COLO829 (cell line): ENCODE data around the gene MTHFD2.
"Not testable (repeated sequence)": the region's sequence is repeated elsewhere in the genome, so short reads cannot be mapped to it uniquely, and the experiment has no call there.

ENCODE experiments used
- DNase-seq: peaks from one replicate; pipeline ENCODE4 v3.0.0; 2012; ENCODE audit warnings: low spot score

Gene MTHFD2

DNA sequence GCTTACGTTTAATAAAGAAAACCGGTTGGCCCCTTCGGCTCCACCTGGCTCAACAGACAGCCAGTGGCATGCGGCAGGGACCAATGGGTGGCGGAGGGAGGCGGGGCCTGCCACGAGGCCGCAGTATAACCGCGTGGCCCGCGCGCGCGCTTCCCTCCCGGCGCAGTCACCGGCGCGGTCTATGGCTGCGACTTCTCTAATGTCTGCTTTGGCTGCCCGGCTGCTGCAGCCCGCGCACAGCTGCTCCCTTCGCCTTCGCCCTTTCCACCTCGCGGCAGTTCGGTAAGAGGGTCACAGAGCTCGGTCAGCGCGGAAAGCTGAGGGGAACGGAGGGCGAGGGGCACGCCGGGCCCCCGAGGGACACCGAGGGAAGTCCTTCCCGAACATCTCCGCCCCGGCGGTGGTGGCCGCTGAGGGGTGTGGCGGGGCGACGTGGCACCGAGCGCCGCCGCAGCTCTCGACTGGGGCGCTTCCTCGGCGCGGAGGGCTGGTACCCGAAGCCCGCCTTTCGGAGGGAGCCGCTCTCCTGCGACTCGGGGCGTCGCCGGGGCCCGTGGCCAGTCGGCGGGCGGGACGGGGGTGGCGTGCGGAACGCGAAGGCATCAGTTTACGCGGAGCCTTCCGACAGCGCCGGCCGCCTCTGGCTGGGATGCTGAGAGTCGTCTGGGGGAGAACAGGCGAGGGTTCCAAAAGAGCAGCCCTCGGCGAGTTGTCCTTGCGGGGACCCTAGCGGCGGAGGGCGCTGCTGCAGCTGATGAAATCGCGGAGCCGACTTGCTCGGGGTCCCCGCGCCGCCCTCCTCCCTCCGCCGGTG is at the start of gene MTHFD2:
TSS of gene MTHFD2 (plus strand) at position 155 of the 814 bp plus-strand sequence. CDS start at position 182, 27 bp downstream.
- DNase-seq = peak; percentile 98

DNA sequence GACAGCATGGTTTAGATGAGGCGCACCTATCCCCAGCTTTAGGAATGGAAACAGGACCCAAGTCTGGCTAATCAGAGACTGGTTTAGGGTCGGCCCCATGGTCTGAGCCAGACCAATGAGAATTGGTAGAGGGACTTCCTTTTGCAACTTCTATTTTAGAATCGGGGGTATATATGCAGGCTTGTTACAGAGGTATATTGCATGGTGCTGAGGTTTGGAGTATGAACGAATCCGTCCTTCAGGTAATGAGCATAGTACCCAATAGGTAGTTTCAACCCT is 49.2 kb upstream of the MTHFD2 start:
- DNase-seq = no peak

DNA sequence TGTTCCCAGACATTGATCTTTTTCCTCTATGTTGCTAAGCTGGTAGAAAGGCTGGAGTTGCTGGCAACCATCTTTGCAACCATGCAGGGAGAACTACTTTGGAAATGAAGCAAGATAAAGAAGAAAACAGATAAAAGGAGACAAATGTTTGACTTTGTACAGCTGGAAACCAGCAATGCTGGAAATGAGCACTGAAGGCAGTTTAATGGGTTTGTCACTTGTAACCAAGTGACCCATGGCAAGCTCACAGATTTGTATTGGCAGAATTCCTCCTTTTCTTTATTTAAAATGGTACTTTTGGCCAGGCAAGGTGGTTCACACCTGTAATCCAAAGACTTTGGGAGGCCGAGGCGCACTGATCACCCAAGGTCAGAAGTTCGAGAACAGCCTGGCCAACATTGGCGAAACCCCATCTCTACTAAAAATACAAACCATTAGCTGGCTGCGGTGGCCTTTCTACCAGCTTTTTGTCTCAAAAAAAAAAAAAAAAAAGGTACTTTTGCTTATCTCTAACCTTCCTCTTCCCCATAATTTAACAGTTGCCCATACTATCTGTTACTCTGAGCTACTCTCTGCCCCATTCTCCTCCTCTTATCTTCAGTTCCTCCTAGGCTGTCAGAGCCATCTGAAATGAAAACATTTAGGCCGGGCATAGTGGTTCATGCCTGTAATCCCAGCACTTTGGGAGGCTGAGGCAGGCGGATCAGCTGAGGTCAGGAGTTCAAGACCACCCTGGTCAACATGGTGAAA is 48.7 kb upstream of the MTHFD2 start:
- DNase-seq = no peak

DNA sequence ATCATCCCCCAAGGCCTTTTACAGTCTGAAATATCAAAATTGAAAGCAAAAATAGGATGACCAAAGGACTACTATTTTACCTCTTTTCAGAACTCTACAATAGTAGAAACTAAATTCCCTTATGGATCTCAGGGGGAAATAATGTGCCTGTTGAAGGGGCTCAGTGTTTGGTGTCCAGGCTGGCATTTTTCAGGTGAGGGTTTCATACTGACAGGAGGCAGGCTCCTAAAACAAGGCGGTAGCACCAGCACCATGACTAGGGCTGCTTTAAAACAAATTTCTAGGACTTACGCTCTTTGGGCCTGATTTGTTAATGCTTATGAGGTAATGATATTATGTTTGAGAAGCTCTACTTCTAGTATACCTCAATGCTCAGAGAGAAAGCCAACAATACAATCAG is 45.5 kb upstream of the MTHFD2 start:
- no peak for DNase-seq

DNA sequence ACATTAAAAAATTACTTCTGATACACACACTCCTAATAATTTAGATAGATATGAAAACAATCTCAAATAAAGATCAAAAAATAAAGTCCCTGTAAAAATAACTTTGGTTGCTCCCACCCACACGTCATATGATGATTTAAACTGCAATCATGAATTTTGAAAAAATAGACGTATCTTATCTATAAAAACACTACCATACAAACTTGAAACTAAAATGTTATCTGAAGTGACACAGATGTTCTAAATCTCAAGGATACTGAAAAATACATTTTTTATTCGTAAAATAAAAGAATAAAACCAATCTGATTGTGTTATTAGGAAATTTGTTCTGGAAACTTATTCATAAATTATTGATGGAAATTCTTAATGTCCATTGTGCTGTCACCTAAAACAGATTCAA is 42.6 kb upstream of the MTHFD2 start:
- no peak for DNase-seq

DNA sequence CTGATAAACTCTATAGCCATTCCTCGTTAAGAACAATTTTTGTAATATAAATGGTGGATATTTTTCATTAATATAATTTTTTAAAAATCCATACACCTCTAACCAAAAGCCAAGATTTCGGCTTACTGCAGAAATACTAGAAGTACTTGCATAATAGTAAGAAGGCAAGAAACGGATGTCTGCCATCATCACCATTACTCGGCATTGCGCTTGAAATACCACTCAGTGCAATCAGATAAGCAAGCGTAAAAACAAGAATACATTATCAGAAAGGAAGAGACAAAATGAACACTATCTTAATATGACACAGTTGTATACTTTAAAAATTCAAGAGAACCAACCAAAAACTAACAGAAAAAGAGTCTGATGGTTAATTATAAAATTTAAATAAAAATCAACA is 35.5 kb upstream of the MTHFD2 start:
- DNase-seq = no peak

DNA sequence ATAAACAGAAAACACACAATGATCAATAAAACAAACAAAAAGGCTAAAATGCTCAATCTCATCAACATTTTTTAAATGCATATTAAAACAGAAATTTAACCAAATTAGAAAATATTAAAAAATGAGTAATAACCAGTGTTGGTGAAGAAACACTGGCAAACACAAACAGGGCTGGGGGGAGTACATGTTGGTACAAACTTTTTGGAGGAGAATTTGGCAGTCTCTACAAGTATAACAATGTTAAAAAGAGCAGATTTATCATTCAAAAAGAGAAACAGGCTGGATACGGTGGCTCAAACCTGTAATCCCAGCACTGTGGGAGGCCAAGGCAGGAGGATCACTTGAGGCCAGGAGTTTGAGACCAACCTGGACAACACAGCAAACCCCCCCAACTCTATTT is 33.7 kb upstream of the MTHFD2 start:
- no peak for DNase-seq

DNA sequence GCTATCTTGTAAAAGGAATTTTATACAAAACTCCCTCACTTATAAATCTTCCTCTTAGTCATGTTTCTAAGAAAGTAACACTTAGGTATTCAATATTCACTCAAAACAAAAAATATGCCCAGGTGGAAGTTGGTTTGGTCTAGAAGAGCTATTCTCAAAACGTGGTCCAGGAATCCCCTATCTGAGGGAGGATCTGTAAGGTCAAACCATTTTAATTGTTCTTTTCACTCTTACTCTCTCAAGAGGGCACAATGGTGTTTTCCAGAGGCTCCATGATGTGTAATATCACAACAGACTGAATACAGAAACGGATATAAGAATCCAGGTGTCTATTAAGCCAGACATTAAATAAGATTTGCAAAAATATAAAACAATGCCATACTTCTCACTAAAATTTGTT is 29.7 kb upstream of the MTHFD2 start:
- no peak for DNase-seq

DNA sequence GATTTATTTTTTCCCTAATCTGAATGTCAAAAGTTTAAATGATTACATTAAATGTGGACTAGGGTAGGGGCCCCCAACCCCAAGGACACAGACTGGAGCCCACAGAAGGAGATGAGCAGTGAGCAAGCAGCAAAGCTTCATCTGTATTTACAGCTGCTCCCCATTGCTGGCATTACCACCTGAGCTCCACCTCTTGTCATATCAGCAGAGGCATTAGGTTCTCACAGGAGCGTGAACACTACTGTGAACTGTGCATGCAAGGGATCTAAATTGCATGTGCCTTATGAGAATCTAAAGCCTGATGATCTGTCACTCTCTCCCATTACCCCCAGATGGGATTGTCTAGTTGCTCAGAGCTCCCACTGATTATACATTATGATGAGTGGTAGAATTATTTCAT is 23.5 kb upstream of the MTHFD2 start:
- no peak for DNase-seq

DNA sequence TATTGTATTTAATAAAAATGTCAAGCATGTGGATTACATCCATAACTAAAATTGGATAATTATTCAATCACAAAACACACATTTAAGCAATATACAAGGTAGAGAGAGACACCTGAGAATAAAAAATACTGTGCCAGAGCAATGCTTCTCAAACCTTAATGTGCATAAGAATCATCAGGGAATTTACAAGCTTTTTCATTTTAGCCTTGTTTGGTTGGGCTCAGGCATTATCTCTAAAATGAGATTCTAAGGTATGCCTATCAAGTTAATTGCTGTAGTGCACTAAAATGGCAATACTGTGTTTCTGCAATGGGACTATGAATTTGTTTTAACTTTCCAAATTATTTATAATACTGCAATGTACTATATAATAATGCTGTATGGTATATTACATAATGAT is 20.7 kb upstream of the MTHFD2 start:
- no peak for DNase-seq

DNA sequence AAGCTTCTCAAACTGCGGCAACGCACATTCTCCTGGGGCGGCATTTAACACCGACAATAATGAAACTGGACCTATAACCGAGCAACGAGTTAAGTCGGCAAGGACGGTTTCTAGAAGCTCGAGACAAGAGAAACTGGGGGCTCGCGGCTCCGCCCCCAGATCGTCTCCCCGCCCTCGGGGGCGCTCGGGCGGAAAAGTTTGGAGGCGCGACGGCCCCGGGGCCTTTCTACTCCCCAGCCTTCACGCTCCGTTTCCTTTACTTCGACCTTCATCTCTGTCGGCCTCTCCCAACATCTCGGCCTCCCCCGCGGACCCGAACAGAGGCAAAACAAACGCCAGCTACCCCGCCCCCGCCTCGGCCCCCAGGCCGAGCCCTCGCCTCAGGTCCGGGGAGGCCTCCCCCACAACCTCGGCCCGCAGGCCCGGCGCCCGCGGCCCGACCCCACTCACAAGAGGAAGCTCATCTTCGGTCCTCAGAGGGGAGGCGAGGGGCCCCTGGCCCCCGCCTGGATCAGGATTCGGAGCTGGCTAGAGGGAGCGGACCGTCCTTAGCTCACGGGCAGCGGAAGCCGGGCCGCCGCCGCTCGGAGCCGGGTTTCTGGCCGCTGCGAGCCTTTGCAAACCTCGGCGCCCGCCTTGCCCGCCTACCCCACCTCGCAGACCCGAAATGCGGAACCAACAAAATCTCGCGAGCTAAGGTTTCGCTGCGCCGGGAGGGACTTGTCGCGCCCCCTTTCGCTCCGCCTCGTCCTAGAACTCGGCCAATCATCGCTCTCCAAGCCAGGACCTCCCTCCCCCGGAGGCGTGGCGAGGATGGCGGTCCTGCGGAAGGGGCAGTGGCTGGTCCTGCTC is 20.0 kb upstream of the MTHFD2 start, which contains the start of gene MOB1A:
TSS of gene MOB1A (minus strand) at position 669 of the 852 bp plus-strand sequence. CDS start at position 464, 205 bp downstream.
- peak; percentile 96 for DNase-seq

DNA sequence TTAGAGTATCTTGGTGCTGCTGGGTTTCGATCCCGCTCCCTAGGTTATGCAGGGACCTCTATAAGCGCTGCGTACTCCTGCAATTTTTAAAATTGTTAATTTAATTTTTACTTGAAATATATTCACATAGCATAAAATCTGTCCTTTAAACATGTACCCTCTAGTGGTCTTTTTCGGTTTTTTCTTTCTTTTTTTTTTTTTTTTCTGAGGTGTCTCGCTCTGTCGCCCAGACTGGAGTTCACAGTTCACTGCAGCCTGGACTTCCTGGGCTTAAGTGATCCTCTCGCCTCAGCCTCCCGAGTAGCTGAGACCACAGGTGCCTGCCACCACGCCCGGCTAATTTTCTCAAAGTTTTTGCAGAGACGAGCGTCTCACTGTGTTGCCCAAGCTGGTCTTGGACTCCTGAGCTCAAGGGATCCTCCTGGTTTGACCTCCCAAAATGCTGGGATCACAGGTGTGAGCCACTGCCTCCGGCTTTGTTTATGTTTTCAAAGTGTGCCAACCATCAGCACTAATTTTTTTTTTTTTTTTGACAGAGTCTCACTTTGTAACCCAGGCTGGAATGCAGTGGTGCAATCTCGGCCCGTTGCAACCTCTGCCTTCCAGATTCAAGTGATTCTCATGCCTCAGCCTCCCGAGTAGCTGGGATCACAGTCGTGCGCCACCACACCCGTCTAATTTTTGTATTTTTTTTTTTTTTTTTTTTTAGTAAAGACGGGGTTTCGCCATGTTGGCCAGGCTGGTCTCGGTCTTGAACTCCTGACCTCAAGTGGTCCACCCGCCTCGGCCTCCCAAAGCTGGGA is 19.2 kb upstream of the MTHFD2 start:
- DNase-seq = no peak

DNA sequence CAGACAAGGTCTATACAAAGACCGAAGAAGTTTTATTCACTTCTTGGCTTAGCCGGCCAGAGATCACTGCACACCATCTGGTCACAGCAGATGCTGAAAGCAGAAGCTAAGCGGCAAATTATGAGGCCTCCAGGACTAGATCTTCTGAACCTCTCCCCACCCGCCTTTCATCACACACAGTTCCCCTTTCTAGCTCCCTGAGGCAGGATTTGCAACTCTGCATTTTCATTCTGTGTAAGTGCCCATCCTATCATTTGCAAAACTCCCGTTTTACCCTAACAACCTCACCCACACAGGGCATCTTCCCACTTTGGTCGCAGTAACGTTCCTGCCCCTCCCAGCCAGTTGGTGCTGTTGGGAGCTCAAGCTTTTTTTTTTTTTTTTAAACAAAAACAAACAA is 16.7 kb upstream of the MTHFD2 start:
- no peak for DNase-seq

DNA sequence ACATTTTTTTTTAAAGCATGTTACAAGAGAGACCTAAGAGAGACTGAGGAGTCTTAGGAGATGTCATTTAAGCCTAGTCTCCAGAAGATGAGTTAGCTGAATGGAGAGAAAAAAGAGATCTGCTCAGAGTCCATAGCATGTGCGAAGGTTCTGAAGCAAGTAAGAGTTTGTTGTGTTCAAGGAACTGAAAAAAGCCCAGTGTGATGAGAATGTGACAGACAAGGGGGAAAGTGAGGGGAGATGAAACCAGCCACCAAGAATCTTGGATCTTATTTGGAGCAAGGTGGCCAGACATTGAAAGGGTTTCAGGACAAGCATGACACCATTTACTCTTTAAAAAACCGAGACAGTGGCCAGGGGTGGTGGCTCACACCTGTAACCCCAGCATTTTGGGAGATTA is 14.5 kb upstream of the MTHFD2 start:
- DNase-seq = no peak

DNA sequence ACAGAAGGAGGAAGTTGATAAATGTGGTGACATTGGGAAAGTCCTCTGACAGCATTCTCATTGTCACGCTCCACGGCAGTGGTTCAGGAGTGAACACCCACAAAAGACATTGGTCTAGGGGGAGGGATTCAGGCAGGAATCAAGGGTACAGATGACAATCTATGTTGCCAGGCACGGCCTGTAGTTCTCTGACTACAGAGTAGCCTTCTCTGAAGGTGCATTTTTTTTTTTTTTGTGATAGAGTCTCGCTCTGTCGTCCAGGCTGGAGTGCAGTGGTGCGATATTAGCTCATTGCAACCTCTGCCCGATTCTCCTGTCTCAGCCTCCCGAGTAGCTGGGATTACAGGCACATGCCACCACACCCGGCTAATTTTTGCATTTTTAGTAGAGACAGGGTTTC is 12.4 kb upstream of the MTHFD2 start:
- no peak for DNase-seq

DNA sequence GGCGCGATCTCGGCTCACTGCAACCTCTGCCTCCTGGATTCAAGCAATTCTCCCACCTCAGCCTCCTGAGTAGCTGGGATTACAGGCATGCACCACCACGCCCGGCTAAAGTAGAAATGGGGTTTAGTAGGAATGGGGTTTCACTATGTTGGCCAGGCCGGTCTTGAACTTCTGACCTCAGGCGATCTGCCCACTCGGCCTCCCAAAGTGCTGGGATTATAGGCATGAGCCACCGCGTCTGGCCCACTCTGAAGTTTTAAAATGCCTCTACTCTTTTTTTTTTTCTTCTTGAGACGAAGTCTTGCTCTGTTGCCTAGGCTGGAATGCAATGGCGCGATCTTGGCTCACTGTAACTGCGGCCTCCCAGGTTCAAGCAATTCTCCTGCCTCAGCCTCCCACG is 11.7 kb upstream of the MTHFD2 start:
- not testable (repeated sequence) for DNase-seq

DNA sequence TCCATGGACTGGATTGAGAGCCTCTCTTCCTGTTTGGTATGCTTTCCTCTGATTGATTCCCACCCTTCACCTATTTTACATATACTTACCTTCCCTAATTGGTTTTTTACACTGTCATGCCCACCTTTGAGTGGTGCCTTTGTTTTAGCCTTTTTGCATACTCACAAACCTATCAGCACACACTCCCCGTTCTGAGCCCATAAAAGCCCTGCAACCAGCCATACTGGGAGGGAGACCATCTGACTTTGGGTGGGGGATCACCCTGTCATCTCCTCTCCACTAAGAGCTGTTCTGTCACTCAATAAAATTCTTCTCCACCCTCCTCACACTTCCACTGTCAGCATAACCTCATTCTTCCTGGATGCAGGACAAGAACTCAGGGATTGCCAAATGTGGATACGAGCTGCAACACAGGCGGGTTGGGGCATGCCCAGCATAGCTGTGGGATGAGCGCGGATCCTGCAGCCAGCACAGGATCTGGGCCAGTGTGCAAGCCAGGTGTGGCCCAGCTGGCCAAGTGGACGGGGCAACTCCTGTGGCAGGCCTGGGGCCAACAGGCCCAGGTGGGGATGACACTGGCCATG is 10.3 kb upstream of the MTHFD2 start:
- no peak for DNase-seq

DNA sequence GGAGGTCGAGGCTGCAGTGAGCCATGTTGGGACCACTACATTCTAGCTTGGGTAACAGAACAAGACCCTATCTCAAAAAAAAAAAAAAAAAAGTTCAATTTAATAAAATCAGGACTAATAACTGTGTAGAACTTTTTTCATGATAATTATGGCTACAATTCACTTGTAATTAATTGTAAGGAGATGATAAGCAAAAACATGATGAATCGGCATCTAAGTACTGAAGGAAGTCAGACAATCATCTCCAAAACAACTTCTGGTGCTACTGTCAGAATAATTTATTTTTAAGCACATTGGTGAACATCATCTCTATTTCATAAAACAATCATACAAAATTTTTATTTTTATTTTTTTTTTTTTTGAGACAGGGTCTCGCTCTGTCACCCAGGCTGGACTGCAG is 9.7 kb upstream of the MTHFD2 start:
- no peak for DNase-seq

DNA sequence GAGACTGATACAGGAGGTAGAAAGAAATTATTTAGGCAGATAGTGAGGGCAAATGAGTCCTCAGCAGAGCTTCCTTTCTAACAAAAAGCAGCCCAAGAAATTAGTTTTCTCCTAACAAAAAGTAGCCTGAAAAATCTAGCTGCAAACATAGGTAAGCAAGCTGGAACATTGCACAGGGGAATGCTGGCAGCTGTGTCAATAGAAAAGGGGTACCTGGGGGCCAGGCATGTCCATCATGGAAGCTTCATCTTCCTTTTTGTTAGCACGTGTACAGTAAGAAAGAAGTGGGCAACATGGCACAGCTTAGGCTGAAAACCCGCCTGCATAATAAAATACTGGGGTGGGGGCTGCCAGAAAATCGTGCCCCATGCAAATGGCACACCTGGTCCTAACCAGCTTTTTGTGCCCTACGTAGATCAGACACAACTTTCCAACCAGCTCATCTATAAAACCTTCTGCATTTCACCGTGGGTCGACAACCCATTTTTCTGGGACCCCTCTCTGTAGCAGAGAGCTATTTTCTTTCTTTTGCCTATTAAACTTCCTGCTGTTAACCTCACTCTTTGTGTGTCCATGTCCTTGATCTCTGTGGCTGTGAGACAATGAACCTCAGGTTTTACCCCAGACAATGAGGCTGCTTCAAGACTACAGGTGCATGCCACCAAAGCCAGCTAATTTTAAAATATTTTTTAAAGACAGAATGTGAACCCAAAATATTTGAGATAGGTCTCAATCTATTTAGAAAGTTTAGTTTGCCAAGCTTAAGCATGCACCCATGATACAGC is 6.6 kb upstream of the MTHFD2 start:
- no peak for DNase-seq

DNA sequence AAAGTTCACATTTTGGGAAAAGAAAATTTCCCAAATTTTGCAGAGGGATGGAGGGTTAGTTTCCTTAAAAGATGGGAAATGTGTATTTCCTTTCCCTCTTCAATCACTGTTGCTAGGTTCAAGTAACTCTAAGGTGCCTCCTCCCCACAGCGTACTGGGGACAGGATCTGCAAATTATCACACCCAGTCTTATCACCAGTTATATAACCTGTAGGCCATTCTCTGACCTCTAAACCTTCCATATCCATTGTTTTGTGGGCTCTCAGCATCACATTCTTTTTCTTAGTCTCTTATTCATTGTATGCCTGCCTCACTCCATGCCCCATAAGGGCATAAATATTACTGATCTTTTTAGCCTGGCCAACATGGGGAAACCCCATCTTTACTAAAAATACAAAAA is 3.6 kb upstream of the MTHFD2 start:
- DNase-seq = no peak

DNA sequence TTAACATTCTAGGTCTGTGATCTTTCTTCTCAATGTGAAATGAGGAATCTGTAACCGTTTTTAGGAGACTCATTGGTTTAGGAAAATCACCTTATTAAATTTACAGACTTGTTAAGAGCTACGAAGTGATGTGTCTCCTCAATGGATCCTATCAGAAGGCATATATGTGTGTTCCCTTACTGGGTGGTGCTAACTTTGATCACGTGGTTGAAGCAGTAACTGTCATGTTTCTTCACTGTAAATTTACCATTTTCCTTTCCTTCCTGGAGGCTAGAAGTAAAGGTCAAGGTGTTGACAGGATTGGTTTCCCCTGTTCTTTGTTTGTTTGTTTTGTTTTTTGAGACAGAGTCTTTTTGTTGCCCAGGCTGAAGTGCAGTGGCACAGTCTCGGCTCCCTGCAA is 1.4 kb upstream of the MTHFD2 start:
- no peak for DNase-seq
